GM18870 (cell line): ENCODE results near the gene KIAA1217.
A peak's percentile ranks its signal among the peaks of the same experiment; 100 is the strongest.
"Not testable (repeated sequence)": the region's sequence is repeated elsewhere in the genome, so short reads cannot be mapped to it uniquely, and the experiment has no call there.

ENCODE experiments used
- ATAC-seq: cut with Tn5 transposase; IDR thresholded peaks from one replicate; pipeline ENCODE4 v1.9.1; 2021; ENCODE audit warnings: moderate library complexity; ENCODE audit not compliant: unreplicated experiment

KIAA1217 gene

GRCh38 chr10:24459836-24460235 is 250.9 kb downstream of the KIAA1217 start:
- no peak for ATAC-seq

- no peak for ATAC-seq
Measured at GRCh38 chr10:24462291-24462813, 253.4 kb downstream of the KIAA1217 start.

- ATAC-seq: no peak
Measured at GRCh38 chr10:24462889-24463552, 254.1 kb downstream of the KIAA1217 start.

- ATAC-seq: peak; percentile 73
Measured at GRCh38 chr10:24463611-24464426, 254.9 kb downstream of the KIAA1217 start.

GRCh38 chr10:24465124-24465874 is 256.4 kb downstream of the KIAA1217 start:
- no peak for ATAC-seq

GRCh38 chr10:24465891-24466818 is 257.2 kb downstream of the KIAA1217 start:
- peak; percentile 61 for ATAC-seq

- no peak for ATAC-seq
Measured at GRCh38 chr10:24467136-24467535, 258.2 kb downstream of the KIAA1217 start.

GRCh38 chr10:24467605-24468004 is 258.7 kb downstream of the KIAA1217 start:
- no peak for ATAC-seq

- ATAC-seq: no peak
Measured at GRCh38 chr10:24468281-24468751, 259.4 kb downstream of the KIAA1217 start.

GRCh38 chr10:24469993-24470392 is 261.1 kb downstream of the KIAA1217 start:
- ATAC-seq: no peak

GRCh38 chr10:24475598-24475997 is 266.7 kb downstream of the KIAA1217 start:
- no peak for ATAC-seq

GRCh38 chr10:24476913-24477701 is 268.2 kb downstream of the KIAA1217 start:
- ATAC-seq: no peak

GRCh38 chr10:24477915-24478314 is 269.0 kb downstream of the KIAA1217 start:
- no peak for ATAC-seq

- no peak for ATAC-seq
Measured at GRCh38 chr10:24479806-24480205, 270.9 kb downstream of the KIAA1217 start.

GRCh38 chr10:24480447-24480846 is 271.5 kb downstream of the KIAA1217 start:
- ATAC-seq: no peak

GRCh38 chr10:24481241-24481640 is 272.3 kb downstream of the KIAA1217 start:
- ATAC-seq: no peak

- not testable (repeated sequence) for ATAC-seq
Measured at GRCh38 chr10:24482713-24483112, 273.8 kb downstream of the KIAA1217 start.

- ATAC-seq: peak; percentile 88
Measured at GRCh38 chr10:24483701-24484100, 274.8 kb downstream of the KIAA1217 start.

- ATAC-seq: no peak
Measured at GRCh38 chr10:24484771-24485170, 275.8 kb downstream of the KIAA1217 start.
